ENCODE results near the gene ST6GAL2. TPM values are rescaled to one million over a fixed set of nuclear protein-coding genes. Genes with fewer than 3 reads are reported as not detected.

The ST6GAL2 gene
- total RNA-seq (2014; rRNA removed; shearing (Covaris generic); ENCODE audit: low replicate concordance), result 0.47 and 0.82 TPM in 2 replicates

GRCh38 chr2:106885971-106886915 is at the start of gene ST6GAL2:
Gene ST6GAL2, minus strand, starts transcription at chr2:106886167. Its CDS starts 42,190 bp downstream, at chr2:106843977.
- no peak for DNase-seq
- H3K4me2 ChIP-seq (ENCODE audit: low read depth, low read length, poor library complexity, severe bottlenecking), result no peak within 1 kb of the TSS

GRCh38 chr2:106932644-106933043 is 46.7 kb upstream of the ST6GAL2 start:
- Histone ChIP-seq H3K4me1 (ENCODE audit: low read length) (no peaks in the 10 kb centered on the region), H3K9me3 (ENCODE audit: low read length) (no peaks in the 10 kb centered on the region), H3K4me3 (ENCODE audit: low read length) (no peak overlapping the region), H3K36me3 (ENCODE audit: insufficient read depth, low read length) (no peaks in the 10 kb centered on the region), H2AFZ (ENCODE audit: low read length) (no peak overlapping the region), H3K27me3 (ENCODE audit: low read length) (no peaks in the 10 kb centered on the region), H3K79me2 (ENCODE audit: low read length) (no peaks in the 10 kb centered on the region), H3K9ac (ENCODE audit: low read length) (no peak overlapping the region), H3K4me2 (ENCODE audit: low read depth, low read length, poor library complexity, severe bottlenecking) (no peak overlapping the region), H4K20me1 (ENCODE audit: insufficient read depth, low read depth, low read length) (no peaks in the 10 kb centered on the region), H3K9me2 (replicated peaks; ENCODE audit: insufficient read depth, low read length) (no peaks in the 10 kb centered on the region), H3K27ac (ENCODE audit: low read length) (no peak overlapping the region)
- DNase-seq, result peak; percentile 49

More at GRCh38 chr2:106885971-106886915, at the start of gene ST6GAL2:
- Histone ChIP-seq H3K36me3 (ENCODE audit: insufficient read depth, low read length) (no peaks in the 10 kb centered on the region), H3K79me2 (ENCODE audit: low read length) (no peaks in the 10 kb centered on the region), H3K9me2 (replicated peaks; ENCODE audit: insufficient read depth, low read length) (no peaks in the 10 kb centered on the region), H3K9ac (ENCODE audit: low read length) (no peak within 1 kb of the TSS), H2AFZ (ENCODE audit: low read length) (no peak within 1 kb of the TSS), H3K4me3 (ENCODE audit: low read length) (no peak within 1 kb of the TSS), H3K9me3 (ENCODE audit: low read length) (no peaks in the 10 kb centered on the region), H3K27ac (ENCODE audit: low read length) (no peak within 1 kb of the TSS), H3K4me1 (ENCODE audit: low read length) (no peaks in the 10 kb centered on the region), H3K27me3 (ENCODE audit: low read length) (no peaks in the 10 kb centered on the region), H4K20me1 (ENCODE audit: insufficient read depth, low read depth, low read length) (no peaks in the 10 kb centered on the region)

GRCh38 chr2:106931717-106932335 is 45.9 kb upstream of the ST6GAL2 start:
- H3K9me3 ChIP-seq (ENCODE audit: low read length), result no peaks in the 10 kb centered on the region
- no peak for DNase-seq
- no peaks in the 10 kb centered on the region for H4K20me1 ChIP-seq (ENCODE audit: insufficient read depth, low read depth, low read length)
- H3K79me2 ChIP-seq (ENCODE audit: low read length), result no peaks in the 10 kb centered on the region
- no peak overlapping the region for H3K4me3 ChIP-seq (ENCODE audit: low read length)
- no peaks in the 10 kb centered on the region for H3K9me2 ChIP-seq (replicated peaks; ENCODE audit: insufficient read depth, low read length)
- H3K27me3 ChIP-seq (ENCODE audit: low read length), result no peaks in the 10 kb centered on the region
- no peaks in the 10 kb centered on the region for H3K4me1 ChIP-seq (ENCODE audit: low read length)
- no peak overlapping the region for H3K4me2 ChIP-seq (ENCODE audit: low read depth, low read length, poor library complexity, severe bottlenecking)
- no peak overlapping the region for H3K9ac ChIP-seq (ENCODE audit: low read length)
- no peaks in the 10 kb centered on the region for H3K36me3 ChIP-seq (ENCODE audit: insufficient read depth, low read length)
- no peak overlapping the region for H3K27ac ChIP-seq (ENCODE audit: low read length)
- H2AFZ ChIP-seq (ENCODE audit: low read length), result no peak overlapping the region

GRCh38 chr2:106921451-106921850 is 35.5 kb upstream of the ST6GAL2 start:
- Histone ChIP-seq H2AFZ (ENCODE audit: low read length) (no peak overlapping the region), H3K36me3 (ENCODE audit: insufficient read depth, low read length) (no peaks in the 10 kb centered on the region), H3K4me1 (ENCODE audit: low read length) (no peaks in the 10 kb centered on the region), H3K9me3 (ENCODE audit: low read length) (no peaks in the 10 kb centered on the region), H3K27ac (ENCODE audit: low read length) (no peak overlapping the region), H4K20me1 (ENCODE audit: insufficient read depth, low read depth, low read length) (no peaks in the 10 kb centered on the region), H3K4me3 (ENCODE audit: low read length) (no peak overlapping the region), H3K9ac (ENCODE audit: low read length) (no peak overlapping the region), H3K9me2 (replicated peaks; ENCODE audit: insufficient read depth, low read length) (no peaks in the 10 kb centered on the region), H3K27me3 (ENCODE audit: low read length) (no peaks in the 10 kb centered on the region), H3K4me2 (ENCODE audit: low read depth, low read length, poor library complexity, severe bottlenecking) (no peak overlapping the region), H3K79me2 (ENCODE audit: low read length) (no peaks in the 10 kb centered on the region)
- no peak for DNase-seq

- Histone ChIP-seq H3K9me2 (replicated peaks; ENCODE audit: insufficient read depth, low read length) (no peaks in the 10 kb centered on the region), H3K27me3 (ENCODE audit: low read length) (no peaks in the 10 kb centered on the region), H3K9ac (ENCODE audit: low read length) (no peak overlapping the region), H2AFZ (ENCODE audit: low read length) (no peak overlapping the region), H3K79me2 (ENCODE audit: low read length) (no peaks in the 10 kb centered on the region), H3K36me3 (ENCODE audit: insufficient read depth, low read length) (no peaks in the 10 kb centered on the region), H3K4me3 (ENCODE audit: low read length) (no peak overlapping the region), H3K4me1 (ENCODE audit: low read length) (no peaks in the 10 kb centered on the region), H4K20me1 (ENCODE audit: insufficient read depth, low read depth, low read length) (no peaks in the 10 kb centered on the region), H3K27ac (ENCODE audit: low read length) (no peak overlapping the region), H3K9me3 (ENCODE audit: low read length) (no peaks in the 10 kb centered on the region), H3K4me2 (ENCODE audit: low read depth, low read length, poor library complexity, severe bottlenecking) (no peak overlapping the region)
- no peak for DNase-seq
Observed at GRCh38 chr2:106919012-106919411, 33.0 kb upstream of the ST6GAL2 start.

- Histone ChIP-seq H3K9ac (ENCODE audit: low read length) (no peak overlapping the region), H3K9me2 (replicated peaks; ENCODE audit: insufficient read depth, low read length) (no peaks in the 10 kb centered on the region), H3K4me1 (ENCODE audit: low read length) (no peaks in the 10 kb centered on the region), H3K4me2 (ENCODE audit: low read depth, low read length, poor library complexity, severe bottlenecking) (no peak overlapping the region), H3K36me3 (ENCODE audit: insufficient read depth, low read length) (no peaks in the 10 kb centered on the region), H3K4me3 (ENCODE audit: low read length) (no peak overlapping the region), H3K27ac (ENCODE audit: low read length) (no peak overlapping the region), H3K27me3 (ENCODE audit: low read length) (no peaks in the 10 kb centered on the region), H2AFZ (ENCODE audit: low read length) (no peak overlapping the region), H3K9me3 (ENCODE audit: low read length) (no peaks in the 10 kb centered on the region; the same call in 1 of the 2 replicates), H4K20me1 (ENCODE audit: insufficient read depth, low read depth, low read length) (no peaks in the 10 kb centered on the region), H3K79me2 (ENCODE audit: low read length) (no peaks in the 10 kb centered on the region)
- no peak for DNase-seq
Observed at GRCh38 chr2:106904242-106904641, 18.3 kb upstream of the ST6GAL2 start.

- H3K27ac ChIP-seq (ENCODE audit: low read length), result no peak overlapping the region
- H3K27me3 ChIP-seq (ENCODE audit: low read length), result 0 out of 2 replicates have a peak, but pooled peaks cover 2% of the 10 kb centered on the region
- no peak overlapping the region for H3K4me3 ChIP-seq (ENCODE audit: low read length)
- no peaks in the 10 kb centered on the region for H3K9me2 ChIP-seq (replicated peaks; ENCODE audit: insufficient read depth, low read length)
- H3K4me2 ChIP-seq (ENCODE audit: low read depth, low read length, poor library complexity, severe bottlenecking), result no peak overlapping the region
- H4K20me1 ChIP-seq (ENCODE audit: insufficient read depth, low read depth, low read length), result no peaks in the 10 kb centered on the region
- no peaks in the 10 kb centered on the region for H3K79me2 ChIP-seq (ENCODE audit: low read length)
- H3K36me3 ChIP-seq (ENCODE audit: insufficient read depth, low read length), result no peaks in the 10 kb centered on the region
- DNase-seq, result no peak
- no peak overlapping the region for H2AFZ ChIP-seq (ENCODE audit: low read length)
- no peaks in the 10 kb centered on the region; the same call in 1 of the 2 replicates for H3K9me3 ChIP-seq (ENCODE audit: low read length)
- H3K9ac ChIP-seq (ENCODE audit: low read length), result no peak overlapping the region
- no peaks in the 10 kb centered on the region for H3K4me1 ChIP-seq (ENCODE audit: low read length)
Observed at GRCh38 chr2:106899786-106900530, 14.0 kb upstream of the ST6GAL2 start.

- Histone ChIP-seq H4K20me1 (ENCODE audit: insufficient read depth, low read depth, low read length) (no peaks in the 10 kb centered on the region), H3K27ac (ENCODE audit: low read length) (no peak overlapping the region), H3K79me2 (ENCODE audit: low read length) (no peaks in the 10 kb centered on the region), H3K27me3 (ENCODE audit: low read length) (0 out of 2 replicates have a peak, but pooled peaks cover 2% of the 10 kb centered on the region), H2AFZ (ENCODE audit: low read length) (no peak overlapping the region), H3K4me1 (ENCODE audit: low read length) (no peaks in the 10 kb centered on the region), H3K4me3 (ENCODE audit: low read length) (no peak overlapping the region), H3K9ac (ENCODE audit: low read length) (no peak overlapping the region), H3K9me3 (ENCODE audit: low read length) (no peaks in the 10 kb centered on the region), H3K36me3 (ENCODE audit: insufficient read depth, low read length) (no peaks in the 10 kb centered on the region), H3K9me2 (replicated peaks; ENCODE audit: insufficient read depth, low read length) (no peaks in the 10 kb centered on the region), H3K4me2 (ENCODE audit: low read depth, low read length, poor library complexity, severe bottlenecking) (no peak overlapping the region)
- DNase-seq, result no peak
Observed at GRCh38 chr2:106894545-106894944, 8.6 kb upstream of the ST6GAL2 start.
